Fibroblast of skin of back (primary cell): ENCODE measurements around the gene COX18.
A peak's percentile ranks its signal among the peaks of the same experiment; 100 is the strongest.

ENCODE experiments used
- DNase-seq: peaks from one replicate; pipeline ENCODE4 v3.0.0-alpha.2; 2013

The COX18 gene

GRCh38 chr4:73053076-73053475, 16.4 kb downstream of the COX18 start:
- DNase-seq: no peak

GRCh38 chr4:73051625-73052024, 17.9 kb downstream of the COX18 start:
- DNase-seq: no peak

- DNase-seq: no peak
Observed at GRCh38 chr4:73045879-73046278, 23.6 kb downstream of the COX18 start.

GRCh38 chr4:73037057-73037456, 32.5 kb downstream of the COX18 start:
- DNase-seq: no peak

- no peak for DNase-seq
Observed at GRCh38 chr4:73036123-73036522, 33.4 kb downstream of the COX18 start.

GRCh38 chr4:73034896-73035295, 34.6 kb downstream of the COX18 start:
- DNase-seq: no peak

DNA sequence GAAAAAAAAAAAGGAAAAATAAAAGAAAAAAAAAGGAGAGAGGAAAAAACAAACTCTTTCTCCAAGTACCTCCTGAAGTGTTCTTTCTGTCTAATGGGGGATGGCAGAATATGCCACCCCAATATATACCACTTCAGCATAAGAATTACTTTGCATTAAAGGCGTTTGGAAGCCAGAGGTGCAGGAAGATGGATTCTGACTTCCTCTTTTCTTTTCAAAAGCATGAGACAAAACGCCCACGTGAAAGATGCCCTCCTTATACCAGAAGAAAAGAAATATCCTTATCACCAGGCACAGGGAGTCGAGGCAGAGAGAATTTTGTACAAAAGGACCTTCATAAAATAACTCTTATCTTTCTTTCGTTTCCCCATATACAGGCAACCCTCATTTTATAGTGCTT, 40.9 kb downstream of the COX18 start:
- no peak for DNase-seq

- peak; percentile 52 for DNase-seq
Observed at GRCh38 chr4:73021634-73022033, 47.9 kb downstream of the COX18 start.

DNA sequence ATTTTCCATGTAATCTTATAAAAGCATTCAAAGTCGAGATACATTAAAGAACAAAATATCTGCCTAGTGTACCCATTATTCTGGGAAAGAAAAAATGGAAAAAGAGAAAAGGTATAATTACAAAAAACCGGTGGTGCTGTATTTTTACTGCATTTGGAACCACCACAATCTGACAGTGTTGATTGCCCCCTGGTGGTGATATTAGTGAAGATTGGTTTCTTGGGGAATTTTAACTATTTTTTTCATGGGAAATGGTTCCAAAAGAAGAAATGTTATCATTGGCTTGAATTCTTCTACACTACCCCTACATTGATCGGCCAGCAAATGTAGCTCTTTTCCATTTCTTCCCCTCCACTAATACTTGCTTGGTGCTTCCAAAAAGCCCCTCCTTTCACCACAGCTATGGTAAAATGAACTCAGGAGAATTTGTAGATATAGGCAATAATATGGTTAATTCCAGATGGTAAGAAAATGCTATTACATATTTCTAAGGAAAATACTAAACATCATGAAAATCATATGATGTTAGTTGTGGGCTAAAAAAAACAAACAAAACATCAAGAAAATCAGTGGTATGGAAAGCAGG, 50.0 kb downstream of the COX18 start:
- DNase-seq: peak; percentile 53

GRCh38 chr4:73018595-73018994, 50.9 kb downstream of the COX18 start:
- no peak for DNase-seq

DNA sequence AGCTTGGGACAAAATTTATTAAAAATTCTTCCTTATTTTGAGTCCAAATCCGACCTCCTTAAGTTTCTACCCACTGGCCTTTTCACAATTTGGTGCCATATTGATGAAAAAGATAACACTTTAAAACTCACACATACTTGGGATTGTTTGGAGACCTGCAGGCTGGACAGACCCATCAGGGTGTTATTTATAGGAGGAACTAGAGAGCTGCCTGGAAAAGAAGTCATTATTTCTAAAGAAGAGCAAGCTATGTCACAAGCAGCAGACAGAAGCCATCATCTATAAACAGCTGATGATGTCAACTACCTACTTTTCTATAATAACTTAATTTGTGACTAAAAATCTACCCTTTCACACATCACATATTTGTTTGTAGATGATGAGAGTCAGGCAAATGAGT, 56.2 kb downstream of the COX18 start:
- DNase-seq: no peak

DNA sequence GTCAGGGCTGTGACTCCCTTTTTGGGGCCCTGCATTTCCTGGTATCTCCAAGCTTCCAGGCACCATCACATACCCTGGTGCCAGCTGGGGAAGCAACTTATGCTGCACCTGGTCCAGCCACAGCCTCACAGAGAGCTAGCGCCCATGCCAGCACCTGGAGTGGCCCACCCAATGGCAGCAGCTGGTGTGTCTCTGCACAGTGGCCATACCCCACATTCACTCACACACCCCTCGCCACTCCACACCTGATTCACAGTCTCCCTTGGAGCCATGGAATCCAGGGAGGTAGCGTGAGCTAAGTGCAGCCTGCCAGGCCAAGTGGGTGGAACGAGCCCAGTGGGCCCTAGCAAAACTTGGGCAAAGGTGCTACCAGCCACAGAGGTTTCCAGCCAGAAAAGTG, 56.8 kb downstream of the COX18 start:
- no peak for DNase-seq

GRCh38 chr4:73011629-73011985, 57.9 kb downstream of the COX18 start:
- no peak for DNase-seq

GRCh38 chr4:73010789-73011628, 58.5 kb downstream of the COX18 start:
- no peak for DNase-seq

- no peak for DNase-seq
Observed at GRCh38 chr4:73007526-73008100, 61.9 kb downstream of the COX18 start.

- DNase-seq: no peak
Observed at GRCh38 chr4:73006286-73006990, 63.1 kb downstream of the COX18 start.

- DNase-seq: no peak
Observed at GRCh38 chr4:73005514-73005913, 64.0 kb downstream of the COX18 start.
